GM19438 (cell line): ENCODE data around the gene FBXL17.

Source experiments
- ATAC-seq: cut with Tn5 transposase; IDR thresholded peaks from one replicate; pipeline ENCODE4 v1.9.1; 2021; ENCODE audit warnings: low read depth; ENCODE audit not compliant: unreplicated experiment

FBXL17 gene

GRCh38 chr5:108255468-108255867 lies 126.4 kb downstream of the FBXL17 start:
- ATAC-seq = no peak

- no peak for ATAC-seq
Measured at GRCh38 chr5:108251350-108251749, 130.5 kb downstream of the FBXL17 start.

- no peak for ATAC-seq
Measured at GRCh38 chr5:108249785-108250426, 132.0 kb downstream of the FBXL17 start.

GRCh38 chr5:108249095-108249784 lies 132.7 kb downstream of the FBXL17 start:
- no peak for ATAC-seq

- no peak for ATAC-seq
Measured at GRCh38 chr5:108238936-108239887, 142.7 kb downstream of the FBXL17 start.

GRCh38 chr5:108238461-108238860 lies 143.4 kb downstream of the FBXL17 start:
- no peak for ATAC-seq

GRCh38 chr5:108233617-108234155 lies 148.2 kb downstream of the FBXL17 start:
- ATAC-seq = no peak

GRCh38 chr5:108232805-108233204 lies 149.1 kb downstream of the FBXL17 start:
- ATAC-seq = no peak

- ATAC-seq = no peak
Measured at GRCh38 chr5:108222011-108222410, 159.9 kb downstream of the FBXL17 start.

GRCh38 chr5:108220834-108221233 lies 161.1 kb downstream of the FBXL17 start:
- ATAC-seq = no peak

GRCh38 chr5:108216890-108217289 lies 165.0 kb downstream of the FBXL17 start:
- ATAC-seq = no peak

GRCh38 chr5:108214857-108215256 lies 167.0 kb downstream of the FBXL17 start:
- no peak for ATAC-seq

GRCh38 chr5:108212775-108213346 lies 169.0 kb downstream of the FBXL17 start:
- ATAC-seq = no peak

- no peak for ATAC-seq
Measured at GRCh38 chr5:108206707-108207106, 175.2 kb downstream of the FBXL17 start.

GRCh38 chr5:108201721-108202120 lies 180.2 kb downstream of the FBXL17 start:
- no peak for ATAC-seq

- no peak for ATAC-seq
Measured at GRCh38 chr5:108196276-108196675, 185.6 kb downstream of the FBXL17 start.

- no peak for ATAC-seq
Measured at GRCh38 chr5:108193021-108193795, 188.7 kb downstream of the FBXL17 start.

- ATAC-seq = no peak
Measured at GRCh38 chr5:108184940-108185339, 197.0 kb downstream of the FBXL17 start.

GRCh38 chr5:108181975-108182374 lies 199.9 kb downstream of the FBXL17 start:
- ATAC-seq = no peak

- no peak for ATAC-seq
Measured at GRCh38 chr5:108174286-108174685, 207.6 kb downstream of the FBXL17 start.
